ENCODE results near the gene TAAR9. TPM values are rescaled to one million over a fixed set of nuclear protein-coding genes. Genes with fewer than 3 reads are reported as not detected.

The TAAR9 gene
- total RNA-seq, 1 donor from 2014 or later, result not detected

- no peaks in the 10 kb centered on the region for H3K9me3 ChIP-seq (ENCODE audit: low read depth)
- H3K27me3 ChIP-seq, result no peaks in the 10 kb centered on the region
- peaks cover 7% of the 10 kb centered on the region for H3K36me3 ChIP-seq
- H3K27me3 Mint-ChIP-seq (ENCODE audit: insufficient read depth, low read depth), result no peaks in the 10 kb centered on the region
- peaks cover 8% of the 10 kb centered on the region for H3K4me1 Mint-ChIP-seq
- H3K4me1 ChIP-seq, result peaks cover 5% of the 10 kb centered on the region
- no peak overlapping the region for H2AFZ ChIP-seq (replicated peaks)
- H3K4me2 ChIP-seq, result no peak overlapping the region
- H4K20me1 ChIP-seq (ENCODE audit: low read depth), result peaks cover 32% of the 10 kb centered on the region
- H3K9me3 Mint-ChIP-seq, result no peaks in the 10 kb centered on the region
- TF ChIP-seq CTCF (IDR thresholded peaks at IDR 0.05) (no peak), EZH2 (IDR thresholded peaks at IDR 0.05) (no peak), EZH2phosphoT487 (IDR thresholded peaks at IDR 0.05) (no peak)
- no peak overlapping the region for H3K27ac Mint-ChIP-seq
- peaks cover 14% of the 10 kb centered on the region for H3K36me3 Mint-ChIP-seq
- H3K9ac ChIP-seq, result no peak overlapping the region
- DNase-seq (ENCODE audit: low spot score), result no peak
- no peak overlapping the region for H3K27ac ChIP-seq
- H3K4me3 ChIP-seq, result no peak overlapping the region
- H3K79me2 ChIP-seq (ENCODE audit: low read depth), result peaks cover 86% of the 10 kb centered on the region
- H3F3A ChIP-seq (ENCODE audit: low read depth), result no peaks in the 10 kb centered on the region
- H3K4me3 Mint-ChIP-seq, result no peak overlapping the region
These were observed 31.6 kb upstream of the TAAR9 start for GRCh38 chr6:132506461-132506860.

GRCh38 chr6:132506869-132507808 is 30.9 kb upstream of the TAAR9 start:
- TF ChIP-seq EZH2phosphoT487 (IDR thresholded peaks at IDR 0.05), result no peak
- TF ChIP-seq CTCF (IDR thresholded peaks at IDR 0.05), result no peak
- TF ChIP-seq EZH2 (IDR thresholded peaks at IDR 0.05), result no peak
- DNase-seq (ENCODE audit: low spot score), result no peak
- H2AFZ ChIP-seq (replicated peaks), result no peak overlapping the region
- no peak overlapping the region for H3K4me3 ChIP-seq
- H3K9ac ChIP-seq, result no peak overlapping the region
- H3K27ac ChIP-seq, result no peak overlapping the region
- H4K20me1 ChIP-seq (ENCODE audit: low read depth), result peaks cover 37% of the 10 kb centered on the region
- Mint-ChIP-seq H3K9me3 (no peaks in the 10 kb centered on the region), H3K36me3 (peaks cover 13% of the 10 kb centered on the region), H3K4me3 (no peak overlapping the region), H3K27me3 (ENCODE audit: insufficient read depth, low read depth) (no peaks in the 10 kb centered on the region), H3K27ac (no peak overlapping the region), H3K4me1 (peaks cover 10% of the 10 kb centered on the region)
- peaks cover 7% of the 10 kb centered on the region for H3K36me3 ChIP-seq
- H3K4me2 ChIP-seq, result no peak overlapping the region
- H3K4me1 ChIP-seq, result peaks cover 12% of the 10 kb centered on the region
- peaks cover 93% of the 10 kb centered on the region for H3K79me2 ChIP-seq (ENCODE audit: low read depth)
- no peaks in the 10 kb centered on the region for H3F3A ChIP-seq (ENCODE audit: low read depth)
- H3K9me3 ChIP-seq (ENCODE audit: low read depth), result no peaks in the 10 kb centered on the region
- H3K27me3 ChIP-seq, result no peaks in the 10 kb centered on the region

- Histone ChIP-seq H3K9ac (no peak overlapping the region), H3K4me3 (peak overlapping the region; percentile 75), H3K27me3 (peaks cover 13% of the 10 kb centered on the region), H3K79me2 (ENCODE audit: low read depth) (peaks cover 62% of the 10 kb centered on the region), H3K9me3 (ENCODE audit: low read depth) (no peaks in the 10 kb centered on the region), H2AFZ (replicated peaks) (no peak overlapping the region), H4K20me1 (ENCODE audit: low read depth) (peaks cover 23% of the 10 kb centered on the region), H3F3A (ENCODE audit: low read depth) (no peaks in the 10 kb centered on the region), H3K4me2 (peak overlapping the region; percentile 78), H3K27ac (no peak overlapping the region), H3K36me3 (no peaks in the 10 kb centered on the region), H3K4me1 (peaks cover 13% of the 10 kb centered on the region)
- Mint-ChIP-seq H3K27me3 (ENCODE audit: insufficient read depth, low read depth) (peaks cover 6% of the 10 kb centered on the region), H3K36me3 (peaks cover 9% of the 10 kb centered on the region), H3K9me3 (no peaks in the 10 kb centered on the region), H3K27ac (no peak overlapping the region), H3K4me3 (no peak overlapping the region), H3K4me1 (peaks cover 17% of the 10 kb centered on the region)
- no peak for DNase-seq (ENCODE audit: low spot score)
- TF ChIP-seq EZH2 (IDR thresholded peaks at IDR 0.05) (no peak), CTCF (IDR thresholded peaks at IDR 0.05) (no peak), EZH2phosphoT487 (IDR thresholded peaks at IDR 0.05) (no peak)
These were observed 26.8 kb upstream of the TAAR9 start for GRCh38 chr6:132511210-132511830.

Measured in neural progenitor cell (in vitro differentiated cells).